ENCODE data around the gene RAB12. TPM values are rescaled to one million over a fixed set of nuclear protein-coding genes. Genes with fewer than 3 reads are reported as not detected.

RAB12 gene
- total RNA-seq, 1 donor from 2014 or later, result 41.4 TPM

GRCh38 chr18:8685141-8685913 lies 76.1 kb downstream of the RAB12 start:
- Mint-ChIP-seq H3K36me3 (no peaks in the 10 kb centered on the region), H3K9me3 (no peaks in the 10 kb centered on the region), H3K4me1 (peaks cover 38% of the 10 kb centered on the region), H3K27me3 (ENCODE audit: insufficient read depth, low read depth) (peaks cover 7% of the 10 kb centered on the region), H3K27ac (peak overlapping the region; percentile 88), H3K4me3 (no peak overlapping the region)
- H3K4me1 ChIP-seq, result peaks cover 28% of the 10 kb centered on the region
- H3F3A ChIP-seq (ENCODE audit: low read depth), result peaks cover 14% of the 10 kb centered on the region
- TF ChIP-seq EZH2 (IDR thresholded peaks at IDR 0.05), result no peak
- no peak for TF ChIP-seq CTCF (IDR thresholded peaks at IDR 0.05)
- no peak for TF ChIP-seq EZH2phosphoT487 (IDR thresholded peaks at IDR 0.05)
- DNase-seq (ENCODE audit: low spot score), result peak; percentile 37
- H4K20me1 ChIP-seq (ENCODE audit: low read depth), result no peaks in the 10 kb centered on the region
- no peaks in the 10 kb centered on the region for H3K27me3 ChIP-seq
- peak overlapping the region; percentile 40 for H3K4me2 ChIP-seq
- H3K4me3 ChIP-seq, result no peak overlapping the region
- no peak overlapping the region for H3K9ac ChIP-seq
- H3K9me3 ChIP-seq (ENCODE audit: low read depth), result no peaks in the 10 kb centered on the region
- no peak overlapping the region for H3K27ac ChIP-seq
- H3K36me3 ChIP-seq, result no peaks in the 10 kb centered on the region
- peak overlapping the region; percentile 5 for H2AFZ ChIP-seq (replicated peaks)
- H3K79me2 ChIP-seq (ENCODE audit: low read depth), result no peaks in the 10 kb centered on the region

- DNase-seq (ENCODE audit: low spot score), result no peak
- H3K4me3 Mint-ChIP-seq, result no peak overlapping the region
- H3K27me3 Mint-ChIP-seq (ENCODE audit: insufficient read depth, low read depth), result peaks cover 7% of the 10 kb centered on the region
- Histone ChIP-seq H3K36me3 (no peaks in the 10 kb centered on the region), H4K20me1 (ENCODE audit: low read depth) (no peaks in the 10 kb centered on the region), H3K4me3 (no peak overlapping the region), H3F3A (ENCODE audit: low read depth) (peaks cover 14% of the 10 kb centered on the region), H3K9ac (no peak overlapping the region), H3K9me3 (ENCODE audit: low read depth) (no peaks in the 10 kb centered on the region), H2AFZ (replicated peaks) (peak overlapping the region; percentile 5), H3K27me3 (no peaks in the 10 kb centered on the region), H3K4me1 (peaks cover 28% of the 10 kb centered on the region), H3K4me2 (peak overlapping the region; percentile 40), H3K27ac (no peak overlapping the region), H3K79me2 (ENCODE audit: low read depth) (no peaks in the 10 kb centered on the region)
- no peaks in the 10 kb centered on the region for H3K36me3 Mint-ChIP-seq
- TF ChIP-seq EZH2 (IDR thresholded peaks at IDR 0.05), result no peak
- no peak for TF ChIP-seq EZH2phosphoT487 (IDR thresholded peaks at IDR 0.05)
- TF ChIP-seq CTCF (IDR thresholded peaks at IDR 0.05), result no peak
- H3K4me1 Mint-ChIP-seq, result peaks cover 38% of the 10 kb centered on the region
- H3K27ac Mint-ChIP-seq, result peak overlapping the region; percentile 88
- no peaks in the 10 kb centered on the region for H3K9me3 Mint-ChIP-seq
These were observed 76.6 kb downstream of the RAB12 start for GRCh38 chr18:8685914-8686216.

DNA sequence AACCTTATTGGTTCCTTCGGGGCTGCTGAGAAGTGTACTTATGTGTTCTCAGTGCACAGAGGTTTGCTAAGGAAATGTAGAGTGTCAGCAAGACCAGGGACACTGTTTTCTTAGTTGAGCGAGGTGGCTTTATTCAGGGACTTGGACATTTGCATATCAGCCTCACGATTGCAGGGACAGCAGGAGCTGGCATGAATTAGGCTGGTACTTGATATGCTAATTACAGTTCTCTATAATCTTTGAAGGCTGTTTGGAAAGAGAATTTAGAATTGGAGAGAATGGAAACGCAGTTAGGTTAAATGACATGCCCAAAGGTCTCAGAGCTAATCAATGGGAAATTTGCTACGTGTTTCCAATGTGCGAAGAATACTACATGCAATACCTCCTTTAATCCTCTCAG lies 77.4 kb downstream of the RAB12 start:
- H3K4me3 Mint-ChIP-seq, result no peak overlapping the region
- H3K9ac ChIP-seq, result no peak overlapping the region
- DNase-seq (ENCODE audit: low spot score), result no peak
- no peaks in the 10 kb centered on the region for H3K36me3 ChIP-seq
- H3K27ac Mint-ChIP-seq, result no peak overlapping the region
- H2AFZ ChIP-seq (replicated peaks), result no peak overlapping the region
- H3K27me3 ChIP-seq, result no peaks in the 10 kb centered on the region
- no peak overlapping the region for H3K27ac ChIP-seq
- H3K9me3 ChIP-seq (ENCODE audit: low read depth), result no peaks in the 10 kb centered on the region
- no peaks in the 10 kb centered on the region for H3K79me2 ChIP-seq (ENCODE audit: low read depth)
- peaks cover 14% of the 10 kb centered on the region for H3F3A ChIP-seq (ENCODE audit: low read depth)
- H3K4me2 ChIP-seq, result no peak overlapping the region
- no peak overlapping the region for H3K4me3 ChIP-seq
- H3K4me1 ChIP-seq, result peaks cover 28% of the 10 kb centered on the region
- no peaks in the 10 kb centered on the region for H3K9me3 Mint-ChIP-seq
- peaks cover 38% of the 10 kb centered on the region for H3K4me1 Mint-ChIP-seq
- no peaks in the 10 kb centered on the region for H4K20me1 ChIP-seq (ENCODE audit: low read depth)
- TF ChIP-seq EZH2phosphoT487 (IDR thresholded peaks at IDR 0.05) (no peak), EZH2 (IDR thresholded peaks at IDR 0.05) (no peak), CTCF (IDR thresholded peaks at IDR 0.05) (no peak)
- no peaks in the 10 kb centered on the region for H3K36me3 Mint-ChIP-seq
- H3K27me3 Mint-ChIP-seq (ENCODE audit: insufficient read depth, low read depth), result peaks cover 5% of the 10 kb centered on the region

Data from neural progenitor cell (in vitro differentiated cells).